OCI-LY1 (cell line): ENCODE measurements around the gene ALDH1B1.

Source experiments
- H2AFZ ChIP-seq: fragments of 200-600 bp; sonication (generic), shearing (Covaris generic); 2 replicates; pipeline ENCODE4 v1.6.0; 2014; ENCODE audit warnings: antibody characterized with exemption, mild to moderate bottlenecking, low read length
- H3F3A ChIP-seq: fragments of 200-600 bp; sonication (generic), shearing (Covaris generic); 2 replicates; pipeline ENCODE4 v1.6.0; 2014; ENCODE audit warnings: mild to moderate bottlenecking, antibody characterized with exemption, low read length, moderate library complexity; ENCODE audit not compliant: insufficient read depth
- H3K27ac ChIP-seq: fragments of 200-600 bp; sonication (generic); 2 replicates; pipeline ENCODE4 v1.5.1; 2014; ENCODE audit warnings: low read length, mixed run types, mild to moderate bottlenecking, low read depth; ENCODE audit not compliant: poor library complexity, severe bottlenecking
- H3K27me3 ChIP-seq: fragments of 200-600 bp; sonication (generic); 2 replicates; pipeline ENCODE4 v1.6.0; 2014; ENCODE audit warnings: antibody characterized with exemption, mild to moderate bottlenecking, low read length, moderate library complexity; ENCODE audit not compliant: insufficient read depth
- H3K36me3 ChIP-seq: fragments of 200-600 bp; sonication (generic); 2 replicates; pipeline ENCODE4 v1.6.1; 2014; ENCODE audit warnings: mild to moderate bottlenecking, antibody characterized with exemption, low read length, moderate library complexity, mixed read lengths; ENCODE audit not compliant: insufficient read depth
- H3K4me1 ChIP-seq: fragments of 200-600 bp; sonication (generic); 2 replicates; pipeline ENCODE4 v1.5.1; 2014; ENCODE audit warnings: mild to moderate bottlenecking, low read length, moderate library complexity; ENCODE audit not compliant: insufficient read depth, severe bottlenecking
- H3K4me2 ChIP-seq: fragments of 200-600 bp; sonication (generic), shearing (Covaris generic); 2 replicates; pipeline ENCODE4 v1.6.1; 2014; ENCODE audit warnings: low read length
- H3K4me3 ChIP-seq: fragments of 200-600 bp; sonication (generic); 2 replicates; pipeline ENCODE4 v1.5.1; 2014; ENCODE audit warnings: low read length, low read depth, mild to moderate bottlenecking, mixed read lengths; ENCODE audit not compliant: poor library complexity, severe bottlenecking
- H3K79me2 ChIP-seq: fragments of 200-600 bp; shearing (Covaris generic); 2 replicates; pipeline ENCODE4 v1.6.1; 2016; ENCODE audit warnings: mixed run types, low read length, mixed read lengths; ENCODE audit not compliant: insufficient read depth
- H3K9ac ChIP-seq: fragments of 200-600 bp; sonication (generic), shearing (Covaris generic); 2 replicates; pipeline ENCODE4 v1.6.1; 2014; ENCODE audit warnings: mild to moderate bottlenecking, low read length, mixed read lengths
- H3K9me2 ChIP-seq: fragments of 200-600 bp; sonication (generic), shearing (Covaris generic); 2 replicates; pipeline ENCODE4 v1.6.1; 2014; ENCODE audit warnings: low read depth, mild to moderate bottlenecking, low read length, mixed read lengths
- H3K9me3 ChIP-seq: fragments of 200-600 bp; shearing (Covaris generic); 2 replicates; pipeline ENCODE4 v1.6.1; 2014; ENCODE audit warnings: low read length, mixed read lengths
- H4K20me1 ChIP-seq: fragments of 200-600 bp; sonication (generic), shearing (Covaris generic); 2 replicates; pipeline ENCODE4 v1.6.0; 2016; ENCODE audit warnings: mild to moderate bottlenecking, low read length; ENCODE audit not compliant: insufficient read depth
- EZH2 ChIP-seq: fragments of 200-600 bp; sonication (generic), shearing (Covaris generic); IDR thresholded peaks from 2 replicates; pipeline ENCODE4 v1.8.0; 2017; ENCODE audit warnings: borderline replicate concordance, mixed run types, mild to moderate bottlenecking, antibody characterized with exemption, low read length, moderate library complexity, mixed read lengths
- TF ChIP-seq, protein P1 (sequence below): fragments of 200-600 bp; sonication (generic), shearing (Covaris generic); IDR thresholded peaks from 2 replicates; pipeline ENCODE4 v1.5.1; 2017; ENCODE audit warnings: mild to moderate bottlenecking, antibody characterized with exemption, low read length, moderate library complexity, mixed read lengths

ALDH1B1 gene

DNA sequence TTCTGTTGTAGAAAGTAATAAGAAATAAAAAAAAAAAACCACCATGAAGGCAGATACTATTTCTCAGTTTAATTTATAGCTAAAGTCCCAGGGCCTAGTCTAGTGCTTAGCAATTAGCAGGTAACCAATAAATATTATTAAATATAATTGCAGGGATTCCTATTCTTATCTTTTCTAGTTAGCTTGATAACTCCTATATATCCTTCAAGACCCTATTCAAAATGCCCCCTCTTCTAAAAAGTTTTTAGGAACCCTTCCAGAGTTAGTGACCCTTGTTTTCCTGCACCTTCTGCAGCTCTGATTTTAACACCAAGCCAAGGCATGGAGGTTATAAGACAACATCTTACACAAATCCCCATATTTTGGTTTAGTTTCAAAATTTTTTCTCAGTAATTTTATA lies 24.6 kb upstream of the ALDH1B1 start:
- Histone ChIP-seq H3K4me3 (no peak overlapping the region), H3K27me3 (no peaks in the 10 kb centered on the region), H3K4me1 (no peaks in the 10 kb centered on the region), H3K9ac (no peak overlapping the region), H3K27ac (no peak overlapping the region), H3K9me2 (no peaks in the 10 kb centered on the region), H3K79me2 (no peaks in the 10 kb centered on the region), H4K20me1 (no peaks in the 10 kb centered on the region), H3K4me2 (no peak overlapping the region), H3F3A (no peaks in the 10 kb centered on the region), H2AFZ (no peak overlapping the region), H3K36me3 (no peaks in the 10 kb centered on the region), H3K9me3 (no peaks in the 10 kb centered on the region)
- TF ChIP-seq EZH2 = no peak
- TF ChIP-seq, protein P1, sequence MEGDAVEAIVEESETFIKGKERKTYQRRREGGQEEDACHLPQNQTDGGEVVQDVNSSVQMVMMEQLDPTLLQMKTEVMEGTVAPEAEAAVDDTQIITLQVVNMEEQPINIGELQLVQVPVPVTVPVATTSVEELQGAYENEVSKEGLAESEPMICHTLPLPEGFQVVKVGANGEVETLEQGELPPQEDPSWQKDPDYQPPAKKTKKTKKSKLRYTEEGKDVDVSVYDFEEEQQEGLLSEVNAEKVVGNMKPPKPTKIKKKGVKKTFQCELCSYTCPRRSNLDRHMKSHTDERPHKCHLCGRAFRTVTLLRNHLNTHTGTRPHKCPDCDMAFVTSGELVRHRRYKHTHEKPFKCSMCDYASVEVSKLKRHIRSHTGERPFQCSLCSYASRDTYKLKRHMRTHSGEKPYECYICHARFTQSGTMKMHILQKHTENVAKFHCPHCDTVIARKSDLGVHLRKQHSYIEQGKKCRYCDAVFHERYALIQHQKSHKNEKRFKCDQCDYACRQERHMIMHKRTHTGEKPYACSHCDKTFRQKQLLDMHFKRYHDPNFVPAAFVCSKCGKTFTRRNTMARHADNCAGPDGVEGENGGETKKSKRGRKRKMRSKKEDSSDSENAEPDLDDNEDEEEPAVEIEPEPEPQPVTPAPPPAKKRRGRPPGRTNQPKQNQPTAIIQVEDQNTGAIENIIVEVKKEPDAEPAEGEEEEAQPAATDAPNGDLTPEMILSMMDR = no peak

- no peaks in the 10 kb centered on the region for H3K79me2 ChIP-seq
- no peak overlapping the region for H3K4me3 ChIP-seq
- no peaks in the 10 kb centered on the region for H4K20me1 ChIP-seq
- H3K4me1 ChIP-seq = no peaks in the 10 kb centered on the region
- no peak for TF ChIP-seq EZH2
- TF ChIP-seq, protein P1 = no peak
- H3K4me2 ChIP-seq = no peak overlapping the region
- H3K9me3 ChIP-seq = no peaks in the 10 kb centered on the region
- H3F3A ChIP-seq = no peaks in the 10 kb centered on the region
- no peaks in the 10 kb centered on the region for H3K27me3 ChIP-seq
- no peak overlapping the region for H2AFZ ChIP-seq
- H3K9me2 ChIP-seq = no peaks in the 10 kb centered on the region
- no peaks in the 10 kb centered on the region for H3K36me3 ChIP-seq
- no peak overlapping the region for H3K9ac ChIP-seq
- H3K27ac ChIP-seq = no peak overlapping the region
Observed at GRCh38 chr9:38368731-38369130, 23.8 kb upstream of the ALDH1B1 start.

DNA sequence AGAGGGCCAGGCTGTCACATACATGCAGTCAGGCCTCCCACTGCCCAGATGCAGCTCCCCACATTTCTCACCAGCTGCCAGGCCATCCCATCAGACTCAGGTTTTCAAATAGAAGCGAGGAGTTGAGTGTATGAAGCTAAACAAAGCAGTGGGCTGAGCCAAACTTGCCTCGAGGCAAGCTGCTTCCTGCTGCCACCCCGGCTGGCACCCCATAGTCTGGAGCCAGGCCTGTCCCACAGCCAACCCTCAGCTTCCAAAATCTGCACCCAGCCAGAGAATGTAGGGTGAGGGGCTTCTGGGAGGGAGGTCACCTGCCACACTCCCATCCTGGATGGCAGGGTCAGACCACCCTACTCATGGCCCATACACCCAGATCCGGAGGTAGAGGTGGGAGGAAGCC lies 22.3 kb upstream of the ALDH1B1 start:
- no peak for TF ChIP-seq EZH2
- TF ChIP-seq, protein P1 = no peak
- Histone ChIP-seq H3K4me1 (no peaks in the 10 kb centered on the region), H3K79me2 (no peaks in the 10 kb centered on the region), H3K27ac (no peak overlapping the region), H3F3A (no peaks in the 10 kb centered on the region), H3K4me3 (no peak overlapping the region), H3K9me3 (no peaks in the 10 kb centered on the region), H3K27me3 (no peaks in the 10 kb centered on the region), H3K36me3 (no peaks in the 10 kb centered on the region), H3K4me2 (no peak overlapping the region), H3K9me2 (no peaks in the 10 kb centered on the region), H3K9ac (no peak overlapping the region), H2AFZ (no peak overlapping the region), H4K20me1 (no peaks in the 10 kb centered on the region)
